GM12874 (cell line): ENCODE results near the gene ACTL6B.
A peak's percentile ranks its signal among the peaks of the same experiment; 100 is the strongest.

Source experiments
- CTCF ChIP-seq: IDR thresholded peaks from 2 replicates; pipeline ENCODE4 v1.5.1; 2011; ENCODE audit warnings: low read depth, mild to moderate bottlenecking, control low read depth, low read length, moderate library complexity; ENCODE audit not compliant: insufficient read depth

ACTL6B gene

GRCh38 chr7:100602889-100603725, 53.1 kb downstream of the ACTL6B start:
- no peak for TF ChIP-seq CTCF

GRCh38 chr7:100600730-100601038, 55.6 kb downstream of the ACTL6B start:
- no peak for TF ChIP-seq CTCF

- TF ChIP-seq CTCF = peak; percentile 16; the same call in 1 of the 2 replicates
Measured at GRCh38 chr7:100599911-100600729, 56.1 kb downstream of the ACTL6B start.

GRCh38 chr7:100598425-100598824, 57.8 kb downstream of the ACTL6B start:
- TF ChIP-seq CTCF = no peak

GRCh38 chr7:100595188-100595587, 61.1 kb downstream of the ACTL6B start:
- no peak for TF ChIP-seq CTCF
